MM.1S (cell line): Measurements from ENCODE around the gene NTSR1.

ENCODE experiments used
- DNase-seq: peaks from one replicate; pipeline ENCODE4 v3.0.0-alpha.2; 2015
- H2AFZ ChIP-seq: fragments of 300-600 bp; sonication (generic); 2 replicates; pipeline ENCODE4 v1.6.0; 2016; ENCODE audit warnings: antibody characterized with exemption, low read length
- H3F3A ChIP-seq: fragments of 300-600 bp; sonication (generic); 2 replicates; pipeline ENCODE4 v1.6.1; 2016; ENCODE audit warnings: mild to moderate bottlenecking, antibody characterized with exemption, low read length, moderate library complexity, mixed read lengths; ENCODE audit not compliant: insufficient read depth
- H3K27ac ChIP-seq: fragments of 300-600 bp; sonication (generic); 2 replicates; pipeline ENCODE4 v1.5.1; 2016; ENCODE audit warnings: mild to moderate bottlenecking, low read length
- H3K27me3 ChIP-seq: fragments of 300-600 bp; sonication (generic); replicated peaks from 2 replicates; pipeline ENCODE4 v1.6.0; 2016; ENCODE audit warnings: low read length; ENCODE audit not compliant: insufficient read depth
- H3K36me3 ChIP-seq: fragments of 300-600 bp; sonication (generic); replicated peaks from 2 replicates; pipeline ENCODE4 v1.6.1; 2016; ENCODE audit warnings: mild to moderate bottlenecking, low read length, mixed read lengths; ENCODE audit not compliant: insufficient read depth
- H3K4me1 ChIP-seq: fragments of 300-600 bp; sonication (generic); 2 replicates; pipeline ENCODE4 v1.6.1; 2016; ENCODE audit warnings: low read length, mixed read lengths
- H3K4me2 ChIP-seq: fragments of 300-600 bp; sonication (generic); 2 replicates; pipeline ENCODE4 v1.6.0; 2016; ENCODE audit warnings: low read depth, low read length
- H3K4me3 ChIP-seq: fragments of 300-600 bp; sonication (generic); 2 replicates; pipeline ENCODE4 v1.5.1; 2016; ENCODE audit warnings: low read length, mixed read lengths
- H3K79me2 ChIP-seq: fragments of 300-600 bp; sonication (generic); 2 replicates; pipeline ENCODE4 v1.6.1; 2016; ENCODE audit warnings: mixed run types, low read length, mixed read lengths
- H3K9ac ChIP-seq: fragments of 300-600 bp; sonication (generic); 2 replicates; pipeline ENCODE4 v1.6.1; 2016; ENCODE audit warnings: low read length, mixed read lengths
- H3K9me2 ChIP-seq: fragments of 300-600 bp; sonication (generic); replicated peaks from 2 replicates; pipeline ENCODE4 v1.6.1; 2016; ENCODE audit warnings: mild to moderate bottlenecking, low read length, mixed read lengths; ENCODE audit not compliant: insufficient read depth
- H3K9me3 ChIP-seq: fragments of 300-600 bp; sonication (generic); replicated peaks from 2 replicates; pipeline ENCODE4 v1.6.1; 2016; ENCODE audit warnings: mild to moderate bottlenecking, low read length, mixed read lengths; ENCODE audit not compliant: insufficient read depth
- H4K20me1 ChIP-seq: fragments of 300-600 bp; sonication (generic); 2 replicates; pipeline ENCODE4 v1.6.1; 2016; ENCODE audit warnings: mild to moderate bottlenecking, low read length, moderate library complexity, mixed read lengths; ENCODE audit not compliant: insufficient read depth
- EZH2 ChIP-seq: fragments of 300-600 bp; sonication (generic); optimal IDR thresholded peaks from 2 replicates; pipeline ENCODE3; 2017; ENCODE audit warnings: low read depth, mild to moderate bottlenecking, antibody characterized with exemption, low read length, mixed read lengths
- EZH2phosphoT487 ChIP-seq: fragments of 300-600 bp; sonication (generic); IDR thresholded peaks from 2 replicates; pipeline ENCODE4 v1.6.1; 2018; ENCODE audit warnings: antibody characterized with exemption, low read length
- TF ChIP-seq, protein P1 (sequence below): fragments of 300-600 bp; sonication (generic); IDR thresholded peaks from 2 replicates; pipeline ENCODE4 v1.5.1; 2016; ENCODE audit warnings: antibody characterized with exemption, low read length, mixed read lengths

Gene NTSR1

DNA sequence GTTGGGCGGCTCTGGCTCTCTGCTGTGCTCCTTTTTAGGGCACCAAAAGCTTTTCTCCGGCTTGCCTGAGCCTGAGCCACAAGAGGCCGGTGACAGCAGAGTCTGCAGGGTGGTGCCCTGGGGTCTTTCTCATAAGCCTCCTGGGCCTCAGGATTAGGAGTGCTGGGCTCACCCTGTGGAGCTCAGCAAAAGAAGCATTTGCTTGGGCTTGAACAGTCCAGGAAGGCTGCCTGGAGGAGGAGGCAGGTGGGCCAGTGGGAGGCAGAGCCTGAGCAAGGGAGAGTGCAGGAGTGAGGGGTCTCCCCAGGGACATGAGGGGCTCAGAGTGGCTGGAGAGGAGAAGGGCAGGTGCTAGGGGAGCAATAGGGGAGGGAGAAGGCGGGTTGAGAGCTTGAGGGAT is 54.8 kb downstream of the NTSR1 start:
- no peaks in the 10 kb centered on the region for H3K36me3 ChIP-seq
- H3K4me2 ChIP-seq, result no peak overlapping the region
- H4K20me1 ChIP-seq, result no peaks in the 10 kb centered on the region
- H3K4me3 ChIP-seq, result no peak overlapping the region
- H3K9me3 ChIP-seq, result no peaks in the 10 kb centered on the region
- no peak overlapping the region for H2AFZ ChIP-seq
- H3K4me1 ChIP-seq, result no peaks in the 10 kb centered on the region
- TF ChIP-seq EZH2 (no peak), EZH2phosphoT487 (no peak)
- TF ChIP-seq, protein P1, sequence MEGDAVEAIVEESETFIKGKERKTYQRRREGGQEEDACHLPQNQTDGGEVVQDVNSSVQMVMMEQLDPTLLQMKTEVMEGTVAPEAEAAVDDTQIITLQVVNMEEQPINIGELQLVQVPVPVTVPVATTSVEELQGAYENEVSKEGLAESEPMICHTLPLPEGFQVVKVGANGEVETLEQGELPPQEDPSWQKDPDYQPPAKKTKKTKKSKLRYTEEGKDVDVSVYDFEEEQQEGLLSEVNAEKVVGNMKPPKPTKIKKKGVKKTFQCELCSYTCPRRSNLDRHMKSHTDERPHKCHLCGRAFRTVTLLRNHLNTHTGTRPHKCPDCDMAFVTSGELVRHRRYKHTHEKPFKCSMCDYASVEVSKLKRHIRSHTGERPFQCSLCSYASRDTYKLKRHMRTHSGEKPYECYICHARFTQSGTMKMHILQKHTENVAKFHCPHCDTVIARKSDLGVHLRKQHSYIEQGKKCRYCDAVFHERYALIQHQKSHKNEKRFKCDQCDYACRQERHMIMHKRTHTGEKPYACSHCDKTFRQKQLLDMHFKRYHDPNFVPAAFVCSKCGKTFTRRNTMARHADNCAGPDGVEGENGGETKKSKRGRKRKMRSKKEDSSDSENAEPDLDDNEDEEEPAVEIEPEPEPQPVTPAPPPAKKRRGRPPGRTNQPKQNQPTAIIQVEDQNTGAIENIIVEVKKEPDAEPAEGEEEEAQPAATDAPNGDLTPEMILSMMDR, result no peak
- no peaks in the 10 kb centered on the region for H3F3A ChIP-seq
- no peak overlapping the region for H3K9ac ChIP-seq
- no peaks in the 10 kb centered on the region for H3K79me2 ChIP-seq
- no peak overlapping the region for H3K27ac ChIP-seq
- peaks cover 94% of the 10 kb centered on the region for H3K27me3 ChIP-seq
- H3K9me2 ChIP-seq, result no peaks in the 10 kb centered on the region
- DNase-seq, result no peak

- no peaks in the 10 kb centered on the region for H3K9me2 ChIP-seq
- H3K4me1 ChIP-seq, result no peaks in the 10 kb centered on the region
- H3K4me2 ChIP-seq, result no peak overlapping the region
- H3K27ac ChIP-seq, result no peak overlapping the region
- no peaks in the 10 kb centered on the region for H4K20me1 ChIP-seq
- H2AFZ ChIP-seq, result no peak overlapping the region
- no peaks in the 10 kb centered on the region for H3F3A ChIP-seq
- DNase-seq, result no peak
- H3K79me2 ChIP-seq, result no peaks in the 10 kb centered on the region
- no peak overlapping the region for H3K4me3 ChIP-seq
- no peak overlapping the region for H3K9ac ChIP-seq
- no peaks in the 10 kb centered on the region for H3K36me3 ChIP-seq
- H3K9me3 ChIP-seq, result no peaks in the 10 kb centered on the region
- peaks cover 94% of the 10 kb centered on the region for H3K27me3 ChIP-seq
- TF ChIP-seq EZH2, result no peak
- no peak for TF ChIP-seq EZH2phosphoT487
- TF ChIP-seq, protein P1, result no peak
Measured at GRCh38 chr20:62764156-62764935, 55.7 kb downstream of the NTSR1 start.

DNA sequence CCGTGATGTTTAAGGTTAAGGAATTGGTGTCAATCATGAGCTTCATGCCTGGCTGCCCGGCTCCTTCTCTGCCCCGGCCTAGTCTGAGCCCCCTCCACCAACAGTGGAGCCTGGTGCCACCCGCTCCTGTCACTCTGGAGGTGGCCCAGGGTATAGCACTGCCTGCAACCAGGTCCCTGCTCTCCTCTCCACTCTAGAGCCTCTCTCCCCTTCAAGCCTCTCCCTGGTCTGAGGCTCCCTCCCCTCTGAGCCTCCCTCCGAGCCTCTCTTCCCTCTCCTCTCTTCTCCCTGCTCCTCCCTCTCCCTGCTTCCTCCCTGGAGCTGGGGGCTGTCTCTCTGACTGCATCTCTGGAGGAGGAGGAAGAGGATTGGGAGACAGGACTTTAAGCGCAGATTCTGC is 56.4 kb downstream of the NTSR1 start:
- Histone ChIP-seq H3K27me3 (peaks cover 96% of the 10 kb centered on the region), H4K20me1 (no peaks in the 10 kb centered on the region), H3K4me2 (no peak overlapping the region), H3K36me3 (no peaks in the 10 kb centered on the region), H3K27ac (no peak overlapping the region), H3K4me1 (no peaks in the 10 kb centered on the region), H3F3A (no peaks in the 10 kb centered on the region), H3K9ac (no peak overlapping the region), H3K79me2 (no peaks in the 10 kb centered on the region), H2AFZ (no peak overlapping the region), H3K9me3 (no peaks in the 10 kb centered on the region), H3K4me3 (no peak overlapping the region), H3K9me2 (no peaks in the 10 kb centered on the region)
- TF ChIP-seq EZH2phosphoT487 (no peak), EZH2 (no peak)
- TF ChIP-seq, protein P1, result no peak
- no peak for DNase-seq
